ENCODE results near the gene GPX2.

- TF ChIP-seq, protein P1, sequence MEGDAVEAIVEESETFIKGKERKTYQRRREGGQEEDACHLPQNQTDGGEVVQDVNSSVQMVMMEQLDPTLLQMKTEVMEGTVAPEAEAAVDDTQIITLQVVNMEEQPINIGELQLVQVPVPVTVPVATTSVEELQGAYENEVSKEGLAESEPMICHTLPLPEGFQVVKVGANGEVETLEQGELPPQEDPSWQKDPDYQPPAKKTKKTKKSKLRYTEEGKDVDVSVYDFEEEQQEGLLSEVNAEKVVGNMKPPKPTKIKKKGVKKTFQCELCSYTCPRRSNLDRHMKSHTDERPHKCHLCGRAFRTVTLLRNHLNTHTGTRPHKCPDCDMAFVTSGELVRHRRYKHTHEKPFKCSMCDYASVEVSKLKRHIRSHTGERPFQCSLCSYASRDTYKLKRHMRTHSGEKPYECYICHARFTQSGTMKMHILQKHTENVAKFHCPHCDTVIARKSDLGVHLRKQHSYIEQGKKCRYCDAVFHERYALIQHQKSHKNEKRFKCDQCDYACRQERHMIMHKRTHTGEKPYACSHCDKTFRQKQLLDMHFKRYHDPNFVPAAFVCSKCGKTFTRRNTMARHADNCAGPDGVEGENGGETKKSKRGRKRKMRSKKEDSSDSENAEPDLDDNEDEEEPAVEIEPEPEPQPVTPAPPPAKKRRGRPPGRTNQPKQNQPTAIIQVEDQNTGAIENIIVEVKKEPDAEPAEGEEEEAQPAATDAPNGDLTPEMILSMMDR (IDR thresholded peaks at IDR 0.05), result no peak
- TF ChIP-seq POLR2A (IDR thresholded peaks at IDR 0.05) (no peak), POLR2AphosphoS5 (IDR thresholded peaks at IDR 0.05) (no peak), EP300 (IDR thresholded peaks at IDR 0.05) (no peak)
These were observed 37.0 kb upstream of the GPX2 start for GRCh38 chr14:64979336-64980074.
